K562 (cell line): ENCODE results near the gene HMGB1. TPM values are rescaled to one million over a fixed set of nuclear protein-coding genes. Genes with fewer than 3 reads are reported as not detected.
A peak's percentile ranks its signal among the peaks of the same experiment; 100 is the strongest.

Source experiments
- ATAC-seq: fragments of 200-7000 bp; cut with Tn5 transposase; 3 replicates; pipeline ENCODE4 v1.9.1; 2020; ENCODE audit warnings: moderate library complexity
- BruUV-seq: library from RNA; stranded (reverse); fragments of 400-500 nt; replicated peaks from 2 replicates; lab custom pipeline; 2021; lab: Mats Ljungman, UMichigan
- CTCF ChIA-PET: fragments of 300-600 bp; formaldehyde crosslinking; extraction: SDS; loops from one replicate; lab custom pipeline; 2021; ENCODE audit warnings: low intra/inter-chr PET ratio; lab: Yijun Ruan, JAX
- POLR2A ChIA-PET: fragments of 300-600, 350-650 bp; sonication (Branson Sonifier 250); formaldehyde crosslinking; extraction: SDS; loops from one replicate; lab custom pipeline; 2021; ENCODE audit warnings: antibody characterized with exemption, inconsistent platforms; lab: Yijun Ruan, JAX
- DNase-seq, 4 experiments: peaks; one replicate each; pipeline versions ENCODE4 v3.0.0 to v3.0.0-alpha.2; 2011 to 2018; ENCODE audit warnings: low spot score in 3 of 4, mixed read lengths in 3 of 4; ENCODE audit errors: extremely low read depth in 1 of 4
- FAIRE-seq: peaks from 2 replicates; lab custom pipeline; 2011; peaks lifted over from hg19 to GRCh38; lab: Jason Lieb, UNC
- H2AFZ ChIP-seq: 2 replicates; pipeline ENCODE4 v1.6.0; 2011; ENCODE audit warnings: low read depth, low read length, control low read depth, inconsistent platforms
- H3K27ac ChIP-seq: fragments of 200-600 bp; 3 replicates; pipeline ENCODE4 v1.8.0; 2011; ENCODE audit warnings: low read depth, mild to moderate bottlenecking, control low read depth, inconsistent platforms, low read length, moderate library complexity, mixed read lengths; ENCODE audit errors: extremely low read depth
- H3K27me3 ChIP-seq, 2 experiments: fragments of 300-600 bp in 1 of 2; 2 replicates in 1 of 2; 3 replicates in 1 of 2; pipeline versions ENCODE4 v1.6.0 to v1.8.0; 2011; ENCODE audit warnings: inconsistent platforms in 2 of 2, low read length in 2 of 2, mild to moderate bottlenecking in 1 of 2, mixed read lengths in 1 of 2, moderate library complexity in 1 of 2; ENCODE audit not compliant: control insufficient read depth in 2 of 2, insufficient read depth in 2 of 2
- H3K36me3 ChIP-seq: fragments of 300-600 bp; 3 replicates; pipeline ENCODE4 v1.8.0; 2011; ENCODE audit warnings: mild to moderate bottlenecking, low read length, inconsistent platforms; ENCODE audit not compliant: control insufficient read depth, insufficient read depth
- H3K4me1 ChIP-seq, 2 experiments: fragments of 200-600 bp in 1 of 2; replicated peaks in 1 of 2; 2 replicates in 1 of 2; 3 replicates in 1 of 2; pipeline versions ENCODE4 v1.5.1 to v1.8.0; 2011; ENCODE audit warnings: inconsistent platforms in 2 of 2, low read length in 2 of 2, mild to moderate bottlenecking in 1 of 2, mixed read lengths in 1 of 2, moderate library complexity in 1 of 2; ENCODE audit not compliant: control insufficient read depth in 2 of 2, insufficient read depth in 2 of 2
- H3K4me2 ChIP-seq: 2 replicates; pipeline ENCODE4 v1.6.1; 2011; ENCODE audit warnings: low read length, control low read depth, inconsistent platforms, mixed read lengths; ENCODE audit not compliant: insufficient read depth
- H3K4me3 ChIP-seq: fragments of 200-600 bp; sonication (generic), shearing (Covaris generic); 2 replicates; pipeline ENCODE4 v1.5.1; 2016; ENCODE audit warnings: control low read depth, inconsistent platforms
- H3K79me2 ChIP-seq: fragments of 200-600 bp; 3 replicates; pipeline ENCODE4 v1.8.0; 2011; ENCODE audit warnings: low read length, inconsistent platforms; ENCODE audit not compliant: control insufficient read depth, insufficient read depth
- H3K9ac ChIP-seq, 2 experiments: 2 replicates each; pipeline versions ENCODE4 v1.6.0 to v1.6.1; 2011; ENCODE audit warnings: low read depth in 2 of 2, low read length in 2 of 2, control low read depth in 1 of 2, inconsistent platforms in 1 of 2, mild to moderate bottlenecking in 1 of 2, mixed read lengths in 1 of 2; ENCODE audit not compliant: insufficient read depth in 1 of 2
- H3K9me1 ChIP-seq: one replicate; pipeline ENCODE4 v1.6.0; 2011; ENCODE audit warnings: inconsistent platforms, mild to moderate bottlenecking, low read length, moderate library complexity; ENCODE audit not compliant: control insufficient read depth, insufficient read depth
- H3K9me3 ChIP-seq: replicated peaks from 2 replicates; pipeline ENCODE4 v1.5.1; 2011; ENCODE audit warnings: low read depth, low read length, inconsistent platforms; ENCODE audit not compliant: control insufficient read depth, insufficient read depth
- H4K20me1 ChIP-seq: replicated peaks from 2 replicates; pipeline ENCODE4 v1.6.1; 2011; ENCODE audit warnings: low read length, inconsistent platforms, mixed read lengths; ENCODE audit not compliant: control insufficient read depth, insufficient read depth
- BRF1 ChIP-seq: IDR thresholded peaks from 3 replicates; pipeline ENCODE4 v1.6.1; 2011; ENCODE audit warnings: borderline replicate concordance, mild to moderate bottlenecking; ENCODE audit not compliant: insufficient read length; ENCODE audit errors: extremely low read depth
- CXXC5 ChIP-seq: fragments of 250-450 bp; sonication (Bioruptor Pico); IDR thresholded peaks from 2 replicates; pipeline ENCODE4 v1.8.0; 2022; ENCODE audit warnings: inconsistent platforms, mild to moderate bottlenecking, moderate library complexity
- EP400 ChIP-seq: fragments of 450-650 bp; IDR thresholded peaks from 2 replicates; pipeline ENCODE4 v1.6.1; 2017; ENCODE audit warnings: antibody characterized with exemption, mild to moderate bottlenecking, moderate library complexity
- FOXA3 ChIP-seq, 2 experiments: fragments of 450-650 bp in 1 of 2; sonication (generic) in 1 of 2; formaldehyde crosslinking; IDR thresholded peaks in 1 of 2; conservative IDR thresholded peaks in 1 of 2; 2 replicates each; pipeline versions ENCODE4 v1.4.0 to v1.8.0; 2020 to 2022; ENCODE audit warnings: mild to moderate bottlenecking in 2 of 2, missing genetic modification reagents in 1 of 2
- HNRNPLL ChIP-seq: fragments of 200-400 bp; formaldehyde crosslinking; IDR thresholded peaks from 2 replicates; pipeline ENCODE4 v1.6.1; 2017; ENCODE audit warnings: low read length, low read depth, mild to moderate bottlenecking; ENCODE audit not compliant: poor library complexity, severe bottlenecking
- KDM5B ChIP-seq: fragments of 200-600 bp; sonication (generic); IDR thresholded peaks from 2 replicates; pipeline ENCODE4 v1.6.1; 2012; ENCODE audit warnings: low read depth, mild to moderate bottlenecking, moderate library complexity, low read length, control low read depth, inconsistent platforms; ENCODE audit not compliant: insufficient replicate concordance
- L3MBTL2 ChIP-seq: fragments of 450-650 bp; IDR thresholded peaks from 2 replicates; pipeline ENCODE4 v1.6.1; 2016; ENCODE audit warnings: mild to moderate bottlenecking, moderate library complexity
- MAX ChIP-seq: sonication (generic); formaldehyde crosslinking; IDR thresholded peaks from 2 replicates; pipeline ENCODE4 v1.9.0; 2022; ENCODE audit warnings: mild to moderate bottlenecking, missing genetic modification reagents
- NR2C2 ChIP-seq, 2 experiments: fragments of 200-800 bp in 1 of 2; sonication (Bioruptor generic) in 1 of 2; sonication (generic) in 1 of 2; formaldehyde crosslinking in 1 of 2; IDR thresholded peaks; 2 replicates each; pipeline versions ENCODE4 v1.6.1 to v1.8.0; 2016 to 2022; ENCODE audit warnings: mild to moderate bottlenecking in 1 of 2, missing compliant biosample characterization in 1 of 2, missing genetic modification characterization in 1 of 2, missing genetic modification reagents in 1 of 2
- RBFOX2 ChIP-seq: fragments of 200-400 bp; formaldehyde crosslinking; IDR thresholded peaks from 2 replicates; pipeline ENCODE4 v1.6.1; 2017; ENCODE audit warnings: low read depth, mild to moderate bottlenecking, low read length, moderate library complexity
- ZNF253 ChIP-seq: fragments of 250-450 bp; sonication (Bioruptor Pico); conservative IDR thresholded peaks from 2 replicates; pipeline ENCODE4 v1.6.1; 2021; ENCODE audit warnings: mild to moderate bottlenecking
- WGBS: fragments of 100-300 bp; shearing (Covaris generic); methylation state at CpG from one replicate; pipeline ENCODE4 v1.1.6; 2016; ENCODE audit warnings: low coverage, mixed read lengths; ENCODE audit not compliant: insufficient coverage; ENCODE audit errors: missing lambda C conversion rate; 5-methylcytosine and 5-hydroxymethylcytosine counted together
- in situ Hi-C: fragments of 300-500 bp; cut with MboI; formaldehyde crosslinking; loops from 4 replicates; pipeline ENCODE4 v1.15.0; 2018; ENCODE audit warnings: inconsistent platforms, mixed read lengths
- intact Hi-C: fragments of 100-400 bp; cut with micrococcal nuclease; formaldehyde crosslinking; loops from 2 replicates; pipeline ENCODE4 v1.14.2; 2022
- polyA plus RNA-seq, 8 experiments: library from polyadenylated mRNA; depleted of rRNA in 4 of 8; stranded (reverse) in 5 of 8; unstranded in 3 of 8; fragments of >200 nt; fragmentation: Nextera tagmentation in 2 of 8; fragmentation: Illumina TruSeq in 1 of 8; extraction: Ambion mirVana in 2 of 8; extraction: Trizol in 1 of 8; gene quantifications; 2 replicates each; pipeline versions ENCODE4 v1.2.1 to v1.2.3, GENCODE V29; 2011 to 2014; ENCODE audit warnings: inconsistent platforms in 1 of 8, missing spikeins in 1 of 8
- total RNA-seq, 7 experiments: library from RNA; depleted of rRNA in 6 of 7; stranded (reverse); fragments of >200 nt in 6 of 7; fragmentation: Illumina TruSeq in 2 of 7; extraction: Trizol in 2 of 7; gene quantifications; 2 replicates each; pipeline versions ENCODE4 v1.2.1 to v1.2.3, GENCODE V29; 2011 to 2021; ENCODE audit warnings: low replicate concordance in 1 of 7
- TF ChIP-seq, protein P1 (sequence below): fragments of 250-450 bp; sonication (Bioruptor Pico); IDR thresholded peaks from 2 replicates; pipeline ENCODE4 v1.4.0; 2020; ENCODE audit warnings: mild to moderate bottlenecking
- TF ChIP-seq, protein P2 (sequence below), 2 experiments: fragments of 450-650 bp; conservative IDR thresholded peaks; 2 replicates each; pipeline ENCODE4 v1.6.1; 2017; ENCODE audit warnings: mild to moderate bottlenecking in 2 of 2, moderate library complexity in 2 of 2

The HMGB1 gene
- total and polyA plus RNA-seq, 9 of the 15 experiments (the other 6 are each of a cell fraction or from before 2014, with no cell fraction given): 442 to 1,896 (median 933) TPM

- TF ChIP-seq, protein P1, sequence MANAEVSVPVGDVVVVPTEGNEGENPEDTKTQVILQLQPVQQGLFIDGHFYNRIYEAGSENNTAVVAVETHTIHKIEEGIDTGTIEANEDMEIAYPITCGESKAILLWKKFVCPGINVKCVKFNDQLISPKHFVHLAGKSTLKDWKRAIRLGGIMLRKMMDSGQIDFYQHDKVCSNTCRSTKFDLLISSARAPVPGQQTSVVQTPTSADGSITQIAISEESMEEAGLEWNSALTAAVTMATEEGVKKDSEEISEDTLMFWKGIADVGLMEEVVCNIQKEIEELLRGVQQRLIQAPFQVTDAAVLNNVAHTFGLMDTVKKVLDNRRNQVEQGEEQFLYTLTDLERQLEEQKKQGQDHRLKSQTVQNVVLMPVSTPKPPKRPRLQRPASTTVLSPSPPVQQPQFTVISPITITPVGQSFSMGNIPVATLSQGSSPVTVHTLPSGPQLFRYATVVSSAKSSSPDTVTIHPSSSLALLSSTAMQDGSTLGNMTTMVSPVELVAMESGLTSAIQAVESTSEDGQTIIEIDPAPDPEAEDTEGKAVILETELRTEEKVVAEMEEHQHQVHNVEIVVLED: peak; percentile 31; the same call in 1 of the 2 replicates
- peak; percentile 87 for TF ChIP-seq RBFOX2
- no peak for TF ChIP-seq BRF1
- peak; percentile 56 for TF ChIP-seq CXXC5
- TF ChIP-seq KDM5B: no peak
These were observed 1.0 kb downstream of the HMGB1 start (continued) for GRCh38 chr13:30464496-30465342.

DNA sequence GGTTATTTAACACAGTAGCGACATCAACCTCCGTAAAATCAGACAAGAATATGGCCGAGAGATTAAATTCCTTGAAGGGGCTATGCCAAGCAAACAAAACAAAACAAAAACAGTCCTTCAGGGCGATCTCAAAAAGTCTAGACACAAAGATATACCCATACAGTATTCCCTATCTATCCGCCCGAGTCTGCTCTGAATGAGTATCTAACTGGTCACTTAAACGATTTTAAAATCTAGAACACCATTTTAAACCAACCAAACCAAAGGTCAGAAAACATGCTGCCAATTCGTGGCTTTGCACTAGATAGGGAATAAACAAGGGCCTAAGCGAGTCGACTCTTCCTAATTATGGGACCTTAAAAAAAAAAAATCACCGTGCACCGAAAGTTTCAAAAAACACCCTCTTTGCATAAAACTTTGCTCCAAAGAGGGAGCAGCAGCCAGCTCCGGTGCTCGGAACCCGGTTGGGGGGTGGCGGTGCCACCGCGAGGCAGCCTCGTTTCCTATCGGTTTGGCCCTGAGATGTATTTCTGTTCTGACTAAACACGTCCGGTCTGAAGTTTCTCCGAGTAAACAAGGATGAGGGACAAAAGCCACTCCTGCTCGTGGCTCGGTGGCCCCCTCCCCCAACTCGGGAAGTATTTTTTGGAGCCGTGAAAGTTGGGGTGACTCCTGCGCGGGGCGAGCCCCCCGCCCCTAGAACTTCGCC lies 1.8 kb downstream of the HMGB1 start:
- FAIRE-seq: no peak
- Histone ChIP-seq H3K9me1 (no peaks in the 10 kb centered on the region), H3K4me2 (peak overlapping the region; percentile 80), H3K9ac (peak overlapping the region; percentile 86 to 99), H2AFZ (no peak overlapping the region), H3K4me1 (peaks cover 0 to 11% of the 10 kb centered on the region in 2 experiments; a peak in 3 of 5 replicates), H3K27me3 (no peaks in the 10 kb centered on the region), H3K9me3 (no peaks in the 10 kb centered on the region), H3K4me3 (peak overlapping the region; percentile 73), H3K27ac (peak overlapping the region; percentile 91), H3K36me3 (peaks cover 39% of the 10 kb centered on the region), H3K79me2 (peaks cover 44% of the 10 kb centered on the region), H4K20me1 (peaks cover 3% of the 10 kb centered on the region; the same call in 1 of the 2 replicates)
- no peak for ATAC-seq
- intact Hi-C loops (loop anchor here (10.0 kb wide), 2 partner anchors 91 to 211 kb away; no protein-coding TSS in a partner anchor), in situ Hi-C loops (no loop called here)
- ChIA-PET CTCF (no interaction called here), POLR2A (no interaction called here)
- BruUV-seq: no TSS peak
- WGBS: 0% methylated on average over 19 of the region's 32 CpGs
- peak in 3 of 4 experiments; percentile 7 to 44 (median 15) for DNase-seq
- TF ChIP-seq MAX (CRISPR knock-in tag): 0 out of 2 replicates have a peak, but pooled peaks have one; percentile 22
- peak; percentile 64; the same call in 1 of the 2 replicates for TF ChIP-seq L3MBTL2
- no peak for TF ChIP-seq ZNF253 (CRISPR knock-in tag)
- TF ChIP-seq NR2C2 (CRISPR knock-in tag; IDR thresholded peaks at IDR 0.05): no peak
- peak; percentile 21; the same call in 1 of the 2 replicates for TF ChIP-seq NR2C2 (tag; IDR thresholded peaks at IDR 0.05)
- peak; percentile 44 for TF ChIP-seq HNRNPLL
- TF ChIP-seq FOXA3 (CRISPR knock-in tag; conservative IDR thresholded peaks at IDR 0.05 in 1 of 2, IDR thresholded peaks at IDR 0.05 in 1 of 2): 0 out of 4 replicates have a peak, but pooled peaks of 1 of the 2 experiments have one; percentile 8
- peak; percentile 56; the same call in 1 of the 2 replicates for TF ChIP-seq EP400
- TF ChIP-seq, protein P2, sequence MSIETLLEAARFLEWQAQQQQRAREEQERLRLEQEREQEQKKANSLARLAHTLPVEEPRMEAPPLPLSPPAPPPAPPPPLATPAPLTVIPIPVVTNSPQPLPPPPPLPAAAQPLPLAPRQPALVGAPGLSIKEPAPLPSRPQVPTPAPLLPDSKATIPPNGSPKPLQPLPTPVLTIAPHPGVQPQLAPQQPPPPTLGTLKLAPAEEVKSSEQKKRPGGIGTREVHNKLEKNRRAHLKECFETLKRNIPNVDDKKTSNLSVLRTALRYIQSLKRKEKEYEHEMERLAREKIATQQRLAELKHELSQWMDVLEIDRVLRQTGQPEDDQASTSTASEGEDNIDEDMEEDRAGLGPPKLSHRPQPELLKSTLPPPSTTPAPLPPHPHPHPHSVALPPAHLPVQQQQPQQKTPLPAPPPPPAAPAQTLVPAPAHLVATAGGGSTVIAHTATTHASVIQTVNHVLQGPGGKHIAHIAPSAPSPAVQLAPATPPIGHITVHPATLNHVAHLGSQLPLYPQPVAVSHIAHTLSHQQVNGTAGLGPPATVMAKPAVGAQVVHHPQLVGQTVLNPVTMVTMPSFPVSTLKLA (conservative IDR thresholded peaks at IDR 0.05): peak; percentile 49 to 64; a peak in 1 of 4 replicates
